OCI-LY3 (cell line): ENCODE results near the gene TTLL8.

Experiments used
- H2AFZ ChIP-seq: fragments of 200-600, 300-600 bp; shearing (Covaris generic); 2 replicates; pipeline ENCODE4 v1.6.0; 2014; ENCODE audit warnings: antibody characterized with exemption, low read depth, low read length
- H3K27ac ChIP-seq: fragments of 200-600, 300-600 bp; sonication (generic); 2 replicates; pipeline ENCODE4 v1.5.1; 2014; ENCODE audit warnings: mild to moderate bottlenecking, low read length, moderate library complexity, mixed read lengths
- H3K27me3 ChIP-seq: fragments of 200-600, 300-600 bp; sonication (generic); 2 replicates; pipeline ENCODE4 v1.6.1; 2014; ENCODE audit warnings: low read depth, low read length, mixed read lengths
- H3K36me3 ChIP-seq: fragments of 200-600, 300-600 bp; sonication (generic); replicated peaks from 2 replicates; pipeline ENCODE3; 2014; ENCODE audit warnings: low read depth, low read length, mixed read lengths
- H3K4me1 ChIP-seq: fragments of 300-600, 200-600 bp; sonication (generic); 2 replicates; pipeline ENCODE4 v1.6.1; 2014; ENCODE audit warnings: low read length, mixed read lengths
- H3K4me2 ChIP-seq: fragments of 200-600, 300-600 bp; sonication (generic); 2 replicates; pipeline ENCODE4 v1.6.1; 2014; ENCODE audit warnings: low read length, mixed read lengths
- H3K4me3 ChIP-seq: fragments of 300-600, 200-600 bp; sonication (generic); 2 replicates; pipeline ENCODE4 v1.5.1; 2014; ENCODE audit warnings: antibody characterized with exemption, mild to moderate bottlenecking, low read length, moderate library complexity
- H3K79me2 ChIP-seq: fragments of 300-600, 200-600 bp; shearing (Covaris generic); 2 replicates; pipeline ENCODE4 v1.6.1; 2014; ENCODE audit warnings: mild to moderate bottlenecking, low read length, mixed read lengths
- H3K9ac ChIP-seq: fragments of 300-600, 200-600 bp; shearing (Covaris generic); 2 replicates; pipeline ENCODE4 v1.6.0; 2014; ENCODE audit warnings: mild to moderate bottlenecking, low read length, moderate library complexity
- H3K9me3 ChIP-seq: fragments of 200-600, 300-600 bp; shearing (Covaris generic); 2 replicates; pipeline ENCODE4 v1.6.1; 2014; ENCODE audit warnings: low read length, mixed read lengths; ENCODE audit not compliant: insufficient read depth
- H4K20me1 ChIP-seq: fragments of 200-600, 300-600 bp; sonication (generic); 2 replicates; pipeline ENCODE4 v1.6.1; 2016; ENCODE audit warnings: low read length, mixed read lengths; ENCODE audit not compliant: insufficient read depth
- EZH2phosphoT487 ChIP-seq: fragments of 200-600 bp; shearing (Covaris generic); IDR thresholded peaks from 2 replicates; pipeline ENCODE4 v1.6.1; 2018; ENCODE audit warnings: antibody characterized with exemption, mixed run types, low read depth
- TF ChIP-seq, protein P1 (sequence below): fragments of 200-600, 300-600 bp; sonication (generic); IDR thresholded peaks from 2 replicates; pipeline ENCODE4 v1.5.1; 2014; ENCODE audit warnings: antibody characterized with exemption, low read length, low read depth

Gene TTLL8

DNA sequence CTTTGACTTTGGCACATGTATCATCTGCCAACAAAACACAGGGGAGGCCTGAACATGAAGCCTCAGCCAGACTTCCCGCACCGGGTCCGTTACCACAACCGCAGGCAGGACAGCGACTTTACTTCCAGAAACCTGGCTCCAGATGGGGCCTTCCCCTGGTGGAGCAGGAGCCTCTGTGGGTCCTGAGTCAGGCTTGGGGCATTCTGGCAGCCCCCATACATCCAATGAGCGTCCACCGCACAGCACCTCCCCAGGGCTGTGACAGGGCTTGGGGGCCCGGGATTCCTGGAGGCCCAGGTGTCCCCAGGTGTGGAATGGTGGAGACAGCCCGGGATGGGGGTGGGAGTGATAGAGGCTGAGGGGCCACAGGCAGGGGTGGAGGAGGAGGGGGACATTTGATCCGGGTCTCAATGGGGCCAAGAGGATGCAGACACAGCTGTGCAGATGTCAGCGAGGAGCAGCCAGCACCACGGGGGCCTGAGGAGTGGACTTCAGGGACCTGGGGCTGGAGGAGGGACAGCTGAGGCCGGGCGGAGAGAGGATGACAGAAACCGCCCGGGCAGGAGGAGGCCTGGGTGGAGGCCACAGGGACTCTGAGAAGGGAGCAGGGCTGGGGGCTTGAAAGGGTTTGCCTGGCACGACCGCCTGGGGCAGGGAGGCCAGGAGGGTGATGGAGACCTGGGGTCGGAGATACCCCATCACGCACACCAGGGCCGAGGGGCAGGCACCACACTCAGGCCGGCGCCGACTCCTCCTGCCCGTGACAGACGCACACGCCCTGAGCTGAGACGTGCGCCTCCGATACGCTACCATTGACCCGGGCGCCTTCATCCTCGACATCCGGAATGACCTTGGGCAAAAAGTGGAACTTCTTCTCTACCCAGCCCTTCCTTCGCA lies 8.6 kb downstream of the TTLL8 start:
- Histone ChIP-seq H3K9ac (no peak overlapping the region), H3K27ac (no peak overlapping the region), H2AFZ (no peak overlapping the region), H3K36me3 (no peaks in the 10 kb centered on the region), H3K9me3 (no peaks in the 10 kb centered on the region), H3K4me3 (no peak overlapping the region), H3K4me2 (no peak overlapping the region), H4K20me1 (no peaks in the 10 kb centered on the region), H3K4me1 (no peaks in the 10 kb centered on the region), H3K79me2 (no peaks in the 10 kb centered on the region), H3K27me3 (no peaks in the 10 kb centered on the region)
- TF ChIP-seq, protein P1, sequence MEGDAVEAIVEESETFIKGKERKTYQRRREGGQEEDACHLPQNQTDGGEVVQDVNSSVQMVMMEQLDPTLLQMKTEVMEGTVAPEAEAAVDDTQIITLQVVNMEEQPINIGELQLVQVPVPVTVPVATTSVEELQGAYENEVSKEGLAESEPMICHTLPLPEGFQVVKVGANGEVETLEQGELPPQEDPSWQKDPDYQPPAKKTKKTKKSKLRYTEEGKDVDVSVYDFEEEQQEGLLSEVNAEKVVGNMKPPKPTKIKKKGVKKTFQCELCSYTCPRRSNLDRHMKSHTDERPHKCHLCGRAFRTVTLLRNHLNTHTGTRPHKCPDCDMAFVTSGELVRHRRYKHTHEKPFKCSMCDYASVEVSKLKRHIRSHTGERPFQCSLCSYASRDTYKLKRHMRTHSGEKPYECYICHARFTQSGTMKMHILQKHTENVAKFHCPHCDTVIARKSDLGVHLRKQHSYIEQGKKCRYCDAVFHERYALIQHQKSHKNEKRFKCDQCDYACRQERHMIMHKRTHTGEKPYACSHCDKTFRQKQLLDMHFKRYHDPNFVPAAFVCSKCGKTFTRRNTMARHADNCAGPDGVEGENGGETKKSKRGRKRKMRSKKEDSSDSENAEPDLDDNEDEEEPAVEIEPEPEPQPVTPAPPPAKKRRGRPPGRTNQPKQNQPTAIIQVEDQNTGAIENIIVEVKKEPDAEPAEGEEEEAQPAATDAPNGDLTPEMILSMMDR: no peak
- no peak for TF ChIP-seq EZH2phosphoT487

DNA sequence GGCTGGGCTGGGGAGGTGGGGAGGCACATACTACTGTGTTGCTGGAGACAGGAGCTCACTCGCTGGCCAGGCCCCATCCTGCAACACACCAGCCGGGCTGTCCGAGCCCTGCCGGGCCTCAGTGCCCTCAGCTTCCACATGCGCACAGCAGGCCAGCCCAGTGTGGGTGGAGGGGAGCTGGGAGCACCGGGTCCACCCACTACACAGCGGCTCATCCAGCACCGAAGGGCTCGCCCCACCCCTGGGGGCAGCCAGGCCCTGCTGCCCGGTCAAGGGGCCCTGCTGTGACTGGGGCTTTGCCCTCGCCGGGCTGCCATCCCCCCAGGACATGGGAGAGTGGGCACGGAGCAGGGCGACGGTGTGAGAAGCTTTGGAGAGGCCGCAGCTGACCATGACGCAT lies 9.3 kb downstream of the TTLL8 start:
- Histone ChIP-seq H3K27me3 (no peaks in the 10 kb centered on the region), H3K9ac (no peak overlapping the region), H3K36me3 (no peaks in the 10 kb centered on the region), H3K27ac (no peak overlapping the region), H3K79me2 (no peaks in the 10 kb centered on the region), H4K20me1 (no peaks in the 10 kb centered on the region), H3K4me3 (no peak overlapping the region), H3K9me3 (no peaks in the 10 kb centered on the region), H2AFZ (no peak overlapping the region), H3K4me1 (no peaks in the 10 kb centered on the region), H3K4me2 (no peak overlapping the region)
- no peak for TF ChIP-seq EZH2phosphoT487
- TF ChIP-seq, protein P1: no peak

DNA sequence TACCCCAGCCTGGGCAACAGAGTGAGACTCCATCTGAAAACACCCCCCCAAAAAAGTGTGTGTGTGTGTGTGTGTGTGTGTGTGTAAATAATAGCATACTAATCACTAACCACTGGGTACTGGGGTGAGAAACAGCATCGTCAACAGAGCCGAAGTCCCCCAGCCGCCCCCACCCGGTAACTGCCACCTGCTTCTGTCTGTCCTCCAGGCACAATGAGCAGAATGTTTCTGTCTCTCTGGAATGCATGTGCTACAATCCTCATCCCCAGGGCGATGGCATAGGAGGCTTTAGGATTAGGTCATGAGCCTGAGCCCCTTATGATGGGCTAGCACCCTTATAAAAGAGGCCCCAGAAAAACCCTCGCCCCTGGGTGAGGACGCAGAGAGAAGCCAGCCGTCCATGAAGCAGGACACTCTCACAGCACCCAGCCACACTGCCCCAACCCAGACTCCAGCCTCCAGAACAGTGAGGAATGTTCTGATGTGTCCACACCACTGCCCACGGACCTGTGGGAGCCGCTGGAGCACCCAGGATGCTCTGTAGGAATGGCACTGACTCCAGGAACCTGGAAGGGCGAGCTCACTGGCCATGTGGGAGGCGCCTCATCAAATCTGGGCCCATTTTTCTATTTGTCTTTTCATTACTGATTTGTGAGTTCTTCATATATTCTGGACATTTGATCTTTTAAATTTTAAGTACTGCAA lies 9.9 kb downstream of the TTLL8 start:
- no peaks in the 10 kb centered on the region for H3K36me3 ChIP-seq
- H2AFZ ChIP-seq: no peak overlapping the region
- H3K9ac ChIP-seq: no peak overlapping the region
- H3K27ac ChIP-seq: no peak overlapping the region
- H3K4me3 ChIP-seq: no peak overlapping the region
- no peaks in the 10 kb centered on the region for H3K79me2 ChIP-seq
- H4K20me1 ChIP-seq: no peaks in the 10 kb centered on the region
- TF ChIP-seq, protein P1: no peak
- TF ChIP-seq EZH2phosphoT487: no peak
- H3K27me3 ChIP-seq: no peaks in the 10 kb centered on the region
- no peaks in the 10 kb centered on the region for H3K9me3 ChIP-seq
- H3K4me1 ChIP-seq: no peaks in the 10 kb centered on the region
- no peak overlapping the region for H3K4me2 ChIP-seq

DNA sequence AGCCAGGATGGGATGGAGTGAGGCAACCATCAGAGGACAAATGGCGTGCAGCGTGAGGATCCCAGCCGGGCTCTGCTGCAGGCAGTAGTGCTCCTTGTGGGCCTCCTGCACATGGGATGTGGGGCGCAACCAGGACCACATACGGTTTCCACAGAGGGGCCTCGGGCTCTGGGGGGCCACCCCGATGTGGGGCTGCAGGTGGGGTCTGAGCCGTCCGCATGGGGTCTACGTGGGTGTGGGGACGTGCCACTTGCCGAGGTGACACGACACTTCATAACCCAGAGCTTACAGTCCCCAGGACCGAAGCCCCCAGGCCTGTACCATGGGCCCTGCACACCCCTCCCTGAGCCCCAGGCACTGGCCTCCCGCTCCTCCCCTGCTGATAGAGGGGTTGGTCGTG lies 10.8 kb downstream of the TTLL8 start:
- Histone ChIP-seq H3K4me3 (no peak overlapping the region), H4K20me1 (no peaks in the 10 kb centered on the region), H3K9ac (no peak overlapping the region), H3K4me2 (no peak overlapping the region), H3K9me3 (no peaks in the 10 kb centered on the region), H3K4me1 (no peaks in the 10 kb centered on the region), H3K36me3 (no peaks in the 10 kb centered on the region), H2AFZ (no peak overlapping the region), H3K27me3 (no peaks in the 10 kb centered on the region), H3K79me2 (no peaks in the 10 kb centered on the region), H3K27ac (no peak overlapping the region)
- TF ChIP-seq, protein P1: no peak
- no peak for TF ChIP-seq EZH2phosphoT487
